Coronary artery (tissue), 2 donors: ENCODE results near the gene DOCK6.

ENCODE experiments used
- DNase-seq: peaks from one replicate; pipeline ENCODE4 v3.0.0-alpha.2; 2017; ENCODE audit warnings: low spot score
- H3K27ac ChIP-seq, 2 donors: fragments of 200-600 bp; sonication (generic); one replicate each; pipeline ENCODE4 v1.5.1; 2016 to 2019
- H3K4me3 ChIP-seq: fragments of 200-600 bp; sonication (generic); 2 replicates; pipeline ENCODE4 v1.5.1; 2016; ENCODE audit warnings: mild to moderate bottlenecking, moderate library complexity
- TF ChIP-seq, protein P1 (sequence below): fragments of 200-600 bp; sonication (generic); IDR thresholded peaks from one replicate; pipeline ENCODE4 v1.5.1; 2019; ENCODE audit warnings: antibody characterized with exemption

Gene DOCK6

DNA sequence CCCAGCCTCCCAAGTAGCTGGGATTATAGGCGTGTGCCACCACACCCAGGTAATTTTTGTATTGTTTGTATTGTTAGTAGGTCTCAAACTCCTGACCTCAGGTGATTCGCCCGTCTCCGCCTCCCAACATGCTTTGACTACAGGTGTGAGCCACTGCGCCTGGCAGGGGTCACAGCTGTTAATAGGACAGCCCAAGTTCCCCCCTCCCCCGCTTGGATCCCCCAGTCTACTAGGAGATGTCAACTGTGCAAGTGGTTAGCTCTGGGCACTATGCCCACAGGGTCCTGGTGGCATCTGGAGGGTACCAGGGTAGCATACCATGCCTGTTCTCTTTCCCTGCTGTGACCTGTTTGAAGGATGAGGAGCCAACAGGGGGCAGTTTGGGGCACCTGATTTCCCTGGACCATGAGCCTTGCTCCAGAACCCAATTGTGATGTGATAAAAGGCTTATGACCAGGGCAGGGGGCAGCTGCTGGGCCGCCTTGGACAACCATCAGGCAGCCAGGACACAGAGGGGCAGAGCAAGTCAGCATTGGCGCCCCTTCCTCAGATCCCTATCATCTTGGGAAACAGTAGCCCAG is 33.4 kb upstream of the DOCK6 start, which contains the start of gene TSPAN16:
Gene TSPAN16, plus strand, starts transcription at position 496 of the 581 bp plus-strand sequence. CDS start 138 bp downstream, outside the sequence.
- TF ChIP-seq, protein P1, sequence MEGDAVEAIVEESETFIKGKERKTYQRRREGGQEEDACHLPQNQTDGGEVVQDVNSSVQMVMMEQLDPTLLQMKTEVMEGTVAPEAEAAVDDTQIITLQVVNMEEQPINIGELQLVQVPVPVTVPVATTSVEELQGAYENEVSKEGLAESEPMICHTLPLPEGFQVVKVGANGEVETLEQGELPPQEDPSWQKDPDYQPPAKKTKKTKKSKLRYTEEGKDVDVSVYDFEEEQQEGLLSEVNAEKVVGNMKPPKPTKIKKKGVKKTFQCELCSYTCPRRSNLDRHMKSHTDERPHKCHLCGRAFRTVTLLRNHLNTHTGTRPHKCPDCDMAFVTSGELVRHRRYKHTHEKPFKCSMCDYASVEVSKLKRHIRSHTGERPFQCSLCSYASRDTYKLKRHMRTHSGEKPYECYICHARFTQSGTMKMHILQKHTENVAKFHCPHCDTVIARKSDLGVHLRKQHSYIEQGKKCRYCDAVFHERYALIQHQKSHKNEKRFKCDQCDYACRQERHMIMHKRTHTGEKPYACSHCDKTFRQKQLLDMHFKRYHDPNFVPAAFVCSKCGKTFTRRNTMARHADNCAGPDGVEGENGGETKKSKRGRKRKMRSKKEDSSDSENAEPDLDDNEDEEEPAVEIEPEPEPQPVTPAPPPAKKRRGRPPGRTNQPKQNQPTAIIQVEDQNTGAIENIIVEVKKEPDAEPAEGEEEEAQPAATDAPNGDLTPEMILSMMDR = no peak
- Histone ChIP-seq H3K4me3 (no peak within 1 kb of the TSS), H3K27ac (peak within 1 kb of the TSS; percentile 19 to 48)
- DNase-seq = no peak

DNA sequence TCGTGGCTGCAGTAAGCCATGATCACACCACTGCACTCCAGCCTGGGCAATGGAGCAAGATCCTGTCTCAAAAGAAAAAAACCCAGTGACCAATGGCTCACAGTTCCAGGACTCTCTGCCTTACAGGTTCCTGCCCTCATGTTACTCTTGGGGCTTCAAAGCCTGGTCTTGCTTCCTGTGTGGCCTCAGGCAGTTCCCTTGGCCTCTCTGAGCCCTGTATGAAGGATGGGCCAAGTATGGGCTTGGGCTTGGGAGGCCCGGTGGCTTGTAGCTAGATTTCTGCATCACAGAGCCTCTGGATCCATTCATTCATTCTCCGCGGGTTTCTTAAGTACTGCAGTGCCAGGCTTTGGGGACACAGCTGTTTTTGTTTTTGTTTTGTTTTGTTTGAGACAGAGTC is 32.9 kb upstream of the DOCK6 start:
- Histone ChIP-seq H3K4me3 (no peak overlapping the region), H3K27ac (no peak overlapping the region)
- TF ChIP-seq, protein P1 = no peak
- DNase-seq = no peak

DNA sequence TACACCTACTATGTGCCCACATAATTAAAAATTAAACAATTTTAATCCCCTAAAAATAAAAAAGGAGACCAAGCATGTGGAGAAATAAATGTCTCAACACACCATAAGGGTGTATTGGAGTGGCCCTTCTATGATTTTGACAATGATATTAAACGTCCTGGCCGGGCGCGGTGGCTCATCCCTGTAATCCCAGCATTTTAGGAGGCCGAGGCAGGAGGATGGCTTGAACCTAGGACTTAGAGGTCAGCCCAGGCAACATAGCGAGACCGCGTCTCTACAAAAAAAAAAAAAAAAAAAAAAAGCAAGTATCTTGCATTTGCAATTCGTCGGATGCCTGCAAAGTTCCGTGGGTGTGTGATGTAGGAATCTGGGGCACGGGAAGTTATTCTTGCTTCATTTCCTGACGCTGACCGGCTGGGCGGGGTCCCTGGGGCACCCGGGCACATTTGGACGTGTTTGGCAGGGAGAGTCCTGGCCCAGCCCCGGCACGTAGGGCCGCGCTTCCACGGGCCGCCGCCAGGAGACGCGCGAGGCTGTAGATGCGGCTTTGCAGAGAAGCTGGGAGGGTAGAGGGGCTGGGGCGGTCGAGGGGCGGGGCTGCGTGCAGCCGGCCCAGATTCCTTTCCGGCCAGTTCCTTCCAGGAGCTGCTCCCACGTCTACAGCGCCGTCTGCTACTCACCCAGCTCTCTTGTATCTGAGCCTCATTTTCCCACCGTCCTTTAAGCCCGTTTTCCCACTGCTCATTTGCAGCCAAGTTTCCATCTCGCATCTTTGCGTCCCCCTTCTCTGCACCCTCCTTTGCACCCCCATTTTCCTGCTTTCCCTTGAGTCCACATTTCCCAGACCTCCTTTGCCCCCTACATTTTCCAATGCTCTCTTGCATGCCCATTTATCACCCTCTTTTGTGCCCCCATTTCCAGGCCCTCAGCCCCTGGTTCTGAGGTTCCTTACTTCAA is 31.4 kb upstream of the DOCK6 start:
- peak; percentile 98 for DNase-seq

DNA sequence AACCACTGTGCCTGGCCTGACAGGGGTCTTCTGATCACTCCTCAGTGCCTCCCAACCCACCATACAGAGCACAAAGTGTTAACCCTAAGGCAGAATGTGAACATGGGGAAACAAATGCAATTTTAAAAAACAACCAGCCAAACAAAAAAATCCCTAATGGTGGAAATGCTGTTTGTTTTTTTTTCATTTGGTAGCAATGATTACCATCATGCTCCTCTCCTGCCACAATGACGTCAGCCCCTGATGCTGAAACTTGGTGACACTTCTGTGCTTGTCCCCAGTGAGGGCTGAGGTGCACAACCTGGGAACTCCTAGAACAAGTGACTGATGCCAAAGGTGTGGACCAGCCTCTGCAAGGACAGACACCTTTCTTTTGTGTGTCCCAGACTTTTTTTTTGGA is 29.7 kb upstream of the DOCK6 start:
- TF ChIP-seq, protein P1 = no peak
- no peak overlapping the region for H3K27ac ChIP-seq
- no peak overlapping the region for H3K4me3 ChIP-seq
- no peak for DNase-seq

More for the DNA sequence above, 31.4 kb upstream of the DOCK6 start:
- Histone ChIP-seq H3K27ac (peak overlapping the region; percentile 50 to 68), H3K4me3 (peak overlapping the region; percentile 53)
- TF ChIP-seq, protein P1 = peak; percentile 93

DNA sequence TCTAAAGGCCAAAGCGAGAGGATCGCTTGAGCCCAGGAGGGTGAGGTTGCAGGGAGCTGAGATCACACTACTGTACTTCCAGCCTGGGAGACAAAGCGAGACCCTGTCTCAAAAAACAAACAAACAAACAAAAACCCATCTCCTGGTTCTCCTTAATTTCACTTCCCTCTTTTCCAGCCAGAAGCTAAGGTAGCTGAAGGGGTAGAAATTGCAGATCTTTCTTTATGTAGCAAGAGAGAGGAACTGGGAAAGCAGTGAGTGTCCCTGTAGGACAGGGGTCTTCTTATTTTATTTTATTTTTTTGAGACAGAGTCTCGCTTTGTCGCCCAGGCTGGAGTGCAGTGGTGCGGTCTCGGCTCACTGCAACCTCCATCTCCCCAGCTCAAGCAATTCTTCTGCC is 29.1 kb upstream of the DOCK6 start:
- TF ChIP-seq, protein P1 = no peak
- DNase-seq = no peak
- Histone ChIP-seq H3K27ac (no peak overlapping the region), H3K4me3 (no peak overlapping the region)

DNA sequence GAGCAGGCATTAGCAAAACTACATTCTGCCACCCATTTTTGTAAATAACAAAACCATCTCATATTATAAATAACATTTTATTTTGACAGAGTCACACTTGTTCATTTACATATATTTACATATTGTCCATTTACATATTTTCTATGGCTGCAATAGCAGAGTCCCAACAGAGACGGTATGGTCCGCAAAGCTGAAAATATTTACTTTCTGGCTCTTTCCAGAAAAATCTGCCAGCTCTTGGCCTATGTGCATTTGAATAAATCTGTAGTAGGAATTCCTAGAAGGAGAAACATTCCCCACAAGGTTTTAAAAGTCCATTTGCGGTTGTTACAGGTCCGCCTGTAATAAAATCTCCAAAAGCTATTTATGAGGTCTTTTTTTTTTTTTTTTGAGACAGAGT is 27.9 kb upstream of the DOCK6 start:
- no peak for DNase-seq
- TF ChIP-seq, protein P1 = no peak
- H3K4me3 ChIP-seq = no peak overlapping the region

More for the DNA sequence above, 27.9 kb upstream of the DOCK6 start:
- H3K27ac ChIP-seq = no peak overlapping the region
